HL-60 (cell line): ENCODE data around the gene BCL6.
"Not testable (repeated sequence)": the region's sequence is repeated elsewhere in the genome, so short reads cannot be mapped to it uniquely, and the experiment has no call there.

Experiments used
- DNase-seq, 2 experiments: peaks; one replicate each; pipeline ENCODE4 v3.0.0-alpha.2; 2010 to 2020; ENCODE audit warnings: low read depth in 1 of 2, low spot score in 1 of 2
- H3K27ac ChIP-seq: fragments of 250-450 bp; sonication (Bioruptor Pico); replicated peaks from 2 replicates; pipeline ENCODE4 v1.5.1; 2020; ENCODE audit warnings: mild to moderate bottlenecking, moderate library complexity
- H3K27me3 ChIP-seq: fragments of 250-450 bp; sonication (Bioruptor Pico); 2 replicates; pipeline ENCODE4 v1.5.1; 2021; ENCODE audit warnings: mild to moderate bottlenecking, moderate library complexity; ENCODE audit not compliant: insufficient read depth, poor library complexity, severe bottlenecking
- H3K4me3 ChIP-seq: replicated peaks from 2 replicates; pipeline ENCODE4 v1.5.1; 2011; ENCODE audit warnings: mild to moderate bottlenecking, control low read depth, low read length; ENCODE audit not compliant: insufficient read depth
- CTCF ChIP-seq: IDR thresholded peaks from one replicate; pipeline ENCODE4 v1.5.1; 2011; ENCODE audit warnings: low read length, control low read depth, inconsistent platforms; ENCODE audit not compliant: insufficient read depth
- GABPA ChIP-seq: IDR thresholded peaks from 2 replicates; pipeline ENCODE4 v1.6.1; 2012; ENCODE audit warnings: low read depth
- POLR2AphosphoS5 ChIP-seq: IDR thresholded peaks from 2 replicates; pipeline ENCODE4 v1.6.1; 2012; ENCODE audit warnings: low read depth
- REST ChIP-seq: IDR thresholded peaks from 2 replicates; pipeline ENCODE4 v1.6.1; 2012; ENCODE audit warnings: low read depth; ENCODE audit not compliant: insufficient replicate concordance
- SPI1 ChIP-seq: IDR thresholded peaks from 2 replicates; pipeline ENCODE4 v1.6.1; 2012; ENCODE audit warnings: low read depth, mild to moderate bottlenecking, borderline replicate concordance

BCL6 gene

GRCh38 chr3:187684444-187684843, 60.8 kb downstream of the BCL6 start:
- peaks cover 9% of the 10 kb centered on the region for H3K27me3 ChIP-seq
- no peak overlapping the region for H3K4me3 ChIP-seq
- TF ChIP-seq POLR2AphosphoS5: no peak
- TF ChIP-seq GABPA: no peak
- TF ChIP-seq SPI1: no peak
- no peak for TF ChIP-seq REST
- TF ChIP-seq CTCF: no peak
- DNase-seq: no peak
- H3K27ac ChIP-seq: no peak overlapping the region

- not testable (repeated sequence) for H3K27me3 ChIP-seq, H3K4me3 ChIP-seq, H3K27ac ChIP-seq, DNase-seq
Observed at GRCh38 chr3:187681756-187682155, 63.5 kb downstream of the BCL6 start.

- Histone ChIP-seq H3K27ac (no peak overlapping the region), H3K4me3 (no peak overlapping the region), H3K27me3 (peaks cover 2% of the 10 kb centered on the region)
- peak; percentile 22 to 61 for DNase-seq
- TF ChIP-seq SPI1 (no peak), CTCF (peak; percentile 83)
Observed at GRCh38 chr3:187679638-187680396, 65.5 kb downstream of the BCL6 start.

GRCh38 chr3:187678726-187679268, 66.5 kb downstream of the BCL6 start:
- DNase-seq: peak; percentile 14 to 39
- Histone ChIP-seq H3K27me3 (peaks cover 2% of the 10 kb centered on the region), H3K4me3 (no peak overlapping the region), H3K27ac (no peak overlapping the region)
- TF ChIP-seq GABPA: no peak
- no peak for TF ChIP-seq POLR2AphosphoS5
- peak; percentile 4 for TF ChIP-seq CTCF

- Histone ChIP-seq H3K27ac (no peak overlapping the region), H3K4me3 (no peak overlapping the region), H3K27me3 (peaks cover 2% of the 10 kb centered on the region)
- no peak for DNase-seq
- TF ChIP-seq GABPA (no peak), POLR2AphosphoS5 (no peak), REST (no peak), SPI1 (no peak), CTCF (no peak)
Observed at GRCh38 chr3:187677604-187678003, 67.7 kb downstream of the BCL6 start.
